GM19455 (cell line): Measurements from ENCODE around the gene GZMB.
"Not testable (repeated sequence)": the region's sequence is repeated elsewhere in the genome, so short reads cannot be mapped to it uniquely, and the experiment has no call there.

Source experiments
- ATAC-seq: cut with Tn5 transposase; IDR thresholded peaks from one replicate; pipeline ENCODE4 v1.9.1; 2021; ENCODE audit not compliant: unreplicated experiment

GZMB gene

DNA sequence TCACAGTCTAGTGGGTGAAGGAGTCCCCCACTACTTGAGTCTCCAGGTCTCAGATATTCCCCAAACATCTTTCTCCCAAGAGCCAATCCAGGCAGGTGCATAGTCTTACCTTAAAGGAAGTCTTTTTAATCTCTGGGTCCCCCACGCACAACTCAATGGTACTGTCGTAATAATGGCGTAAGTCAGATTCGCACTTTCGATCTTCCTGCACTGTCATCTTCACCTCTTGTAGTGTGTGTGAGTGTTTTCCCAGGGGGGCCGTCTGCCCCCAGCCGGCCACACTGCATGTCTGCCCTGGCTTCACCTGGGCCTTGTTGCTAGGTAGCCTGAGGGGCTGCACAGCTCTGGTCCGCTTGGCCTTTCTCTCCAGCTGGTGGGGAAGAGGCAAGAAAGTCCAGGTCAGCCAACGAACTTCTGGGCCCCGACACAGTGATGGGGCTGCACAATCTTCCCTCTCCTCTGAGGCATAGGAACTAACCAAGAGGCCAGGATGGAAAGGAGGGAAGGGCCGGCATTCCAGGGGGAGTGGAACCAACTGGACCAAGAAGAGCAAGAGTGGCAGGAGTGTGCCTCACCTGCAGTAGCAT is 2.1 kb downstream of the GZMB start:
- ATAC-seq, result no peak

DNA sequence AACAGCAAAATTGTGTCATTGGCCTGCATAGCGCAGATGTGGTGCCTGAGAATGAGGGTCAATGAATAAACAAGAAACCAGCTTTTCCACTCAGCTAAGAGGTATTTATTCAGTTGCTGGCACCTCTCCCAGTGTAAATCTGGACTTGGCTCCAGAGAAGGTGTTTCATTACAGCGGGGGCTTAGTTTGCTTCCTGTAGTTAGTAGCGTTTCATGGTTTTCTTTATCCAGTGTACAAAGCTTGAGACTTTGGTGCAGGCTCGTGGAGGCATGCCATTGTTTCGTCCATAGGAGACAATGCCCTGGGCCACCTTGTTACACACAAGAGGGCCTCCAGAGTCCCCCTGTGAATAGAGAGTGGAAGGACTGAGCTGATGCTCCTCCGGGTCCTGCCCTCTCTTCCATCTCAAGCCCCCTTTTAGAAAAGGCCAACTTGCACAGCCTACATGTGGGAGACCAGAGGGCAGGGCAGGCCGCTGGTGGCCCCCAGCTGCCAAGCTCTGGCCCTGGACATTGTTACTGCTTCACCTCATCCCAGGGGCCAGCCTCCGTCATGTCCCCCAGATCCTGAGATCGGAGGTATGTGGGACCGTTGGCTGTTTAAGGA is 3.0 kb downstream of the GZMB start:
- ATAC-seq, result no peak

DNA sequence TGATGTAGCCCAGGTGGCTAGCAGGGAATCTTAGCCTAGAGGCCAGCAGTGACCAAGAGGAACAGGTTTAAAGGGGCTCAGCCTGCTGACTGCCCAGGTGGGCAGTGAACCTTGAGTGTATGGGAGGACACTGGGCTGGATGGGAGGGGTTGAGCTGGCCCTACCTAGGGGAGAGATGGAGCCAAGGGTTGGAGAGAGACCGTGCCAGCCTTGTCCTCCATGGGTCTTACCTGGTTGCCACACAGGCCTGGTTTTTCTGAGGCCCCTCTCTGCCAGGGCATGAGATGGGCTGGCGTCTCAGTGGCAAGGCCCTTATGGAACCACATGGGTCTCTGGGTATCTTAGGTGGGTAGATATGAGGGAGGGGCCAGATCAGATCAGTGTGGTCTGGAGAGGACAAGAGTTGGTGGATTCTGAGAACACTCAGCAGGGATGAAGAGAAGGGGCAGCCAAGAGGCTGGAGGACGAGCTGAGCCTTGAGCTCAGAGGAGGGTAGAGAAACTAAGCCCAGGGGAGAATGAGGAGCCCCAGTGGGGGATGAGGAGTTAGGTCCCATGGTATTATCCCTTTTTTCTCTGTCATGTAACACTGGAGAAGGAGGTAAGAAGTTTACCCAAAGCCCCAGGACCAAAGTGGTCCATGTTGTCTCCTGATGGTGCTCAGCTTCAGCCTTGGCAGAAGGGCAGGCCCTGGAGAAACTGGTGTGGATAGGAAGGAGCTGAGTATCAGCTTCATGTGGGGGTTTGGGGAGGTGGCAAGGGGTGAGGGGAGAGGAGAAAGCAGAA is 3.7 kb downstream of the GZMB start:
- ATAC-seq, result no peak

DNA sequence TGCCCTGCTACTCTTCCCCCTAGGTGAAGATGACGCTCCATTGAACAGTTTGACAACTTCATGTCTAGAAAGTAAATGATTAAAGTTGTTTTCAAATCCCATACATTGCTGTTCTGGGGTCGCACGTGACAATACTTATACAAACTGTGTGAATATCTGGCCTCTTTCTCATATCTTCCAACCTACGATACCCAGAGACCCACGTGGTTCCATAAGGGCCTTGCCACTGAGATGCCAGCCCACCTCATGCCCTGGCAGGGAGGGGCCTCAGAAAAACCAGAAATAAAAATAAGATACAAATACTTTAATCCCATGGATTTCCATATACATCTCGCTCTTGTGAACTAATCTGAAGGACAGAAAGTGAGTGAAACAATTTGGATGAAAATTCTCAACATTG is 4.5 kb downstream of the GZMB start:
- no peak for ATAC-seq

DNA sequence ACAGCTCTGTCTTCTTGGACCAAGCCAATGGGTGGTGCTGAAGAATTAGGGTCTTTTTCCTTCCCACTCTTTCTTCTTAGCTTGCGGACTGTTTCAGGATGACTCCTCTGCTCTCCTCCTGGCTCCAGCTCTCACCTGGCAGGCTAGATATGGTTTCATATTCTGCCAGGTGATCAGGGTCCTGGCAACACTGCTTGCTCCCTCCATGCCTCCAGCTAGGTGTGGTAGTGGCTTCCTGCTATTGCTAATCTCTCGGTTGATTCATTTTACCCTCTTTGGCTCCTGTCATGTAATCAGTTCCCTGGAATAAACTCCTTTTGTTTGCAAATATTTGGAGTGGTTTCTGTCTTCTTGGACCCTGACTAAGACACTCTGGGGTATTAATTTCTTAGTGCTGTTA is 20.2 kb downstream of the GZMB start:
- no peak for ATAC-seq

DNA sequence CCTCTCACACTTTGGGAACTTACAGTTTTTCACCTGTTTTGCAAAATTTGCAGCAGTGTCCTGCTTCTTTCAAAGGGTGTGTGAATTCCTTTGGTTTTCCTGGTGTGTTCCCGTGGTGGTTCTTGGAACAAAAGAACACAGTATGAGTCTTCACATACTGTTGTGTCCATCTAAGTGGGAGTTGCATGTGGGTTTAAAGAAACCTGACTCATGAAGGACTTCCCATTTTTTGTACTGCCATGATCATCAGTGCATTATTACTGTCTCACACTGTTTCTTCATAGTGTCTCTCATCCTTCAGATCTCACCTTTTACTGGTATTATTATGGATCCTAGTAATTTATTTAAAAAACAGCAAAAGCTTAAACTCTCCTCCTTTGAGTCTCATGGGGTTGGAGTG is 20.7 kb downstream of the GZMB start:
- no peak for ATAC-seq

DNA sequence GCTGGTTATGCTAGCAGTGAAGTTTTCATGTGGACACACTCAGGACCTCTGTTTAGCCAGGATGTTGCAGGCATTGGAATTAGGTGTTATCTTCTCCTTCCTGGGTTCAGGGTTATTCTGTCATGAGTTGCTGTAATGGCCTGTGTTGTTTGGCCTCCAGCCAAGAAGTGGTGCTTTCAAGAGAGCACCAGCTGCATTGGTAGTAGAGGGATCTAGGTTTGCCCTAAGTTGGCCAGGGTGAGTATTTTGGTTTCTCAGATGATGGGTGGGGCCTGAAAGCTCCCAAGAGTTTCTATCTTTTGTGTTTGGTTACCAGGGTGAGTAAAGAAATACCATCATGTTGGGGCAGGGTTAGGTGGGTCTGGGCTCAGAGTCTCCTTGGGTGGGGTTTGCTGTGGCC is 21.8 kb downstream of the GZMB start:
- no peak for ATAC-seq

DNA sequence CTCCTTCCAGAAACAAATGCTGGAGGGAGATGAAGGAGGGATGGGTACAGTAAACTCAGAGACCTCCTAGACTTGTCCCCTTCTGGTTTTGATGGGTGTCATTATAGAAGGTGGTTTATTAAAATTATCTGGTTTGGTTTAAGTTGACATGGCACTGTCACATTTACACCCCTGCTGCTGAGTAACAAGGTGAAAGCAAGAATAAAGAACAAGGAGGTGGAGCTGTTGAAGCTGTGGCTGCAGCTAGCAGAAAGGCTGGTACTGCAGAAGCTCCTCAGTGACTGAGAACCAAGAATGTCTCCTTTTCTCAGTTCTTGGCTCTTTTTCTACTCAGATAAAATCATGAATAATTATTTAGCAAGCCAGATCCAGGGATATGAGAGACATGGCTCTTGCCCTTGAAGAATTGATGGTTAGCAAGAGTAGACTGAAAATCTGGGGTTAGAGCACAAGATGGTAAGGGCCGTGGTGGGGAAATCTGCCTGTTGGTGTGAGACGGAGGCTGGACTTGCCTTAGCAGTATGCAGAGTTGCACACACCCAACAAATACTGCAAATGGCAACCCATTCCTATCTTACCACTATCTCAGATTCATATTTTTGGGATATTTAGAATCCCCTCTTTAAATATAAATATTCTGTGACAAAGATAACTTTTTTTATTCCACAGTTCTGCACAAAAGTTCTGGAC is 24.2 kb downstream of the GZMB start, which contains the start of gene GZMH:
Gene GZMH, minus strand, starts transcription at position 31 of the 690 bp plus-strand sequence. CDS start 72 bp downstream, outside the sequence.
- ATAC-seq, result no peak

DNA sequence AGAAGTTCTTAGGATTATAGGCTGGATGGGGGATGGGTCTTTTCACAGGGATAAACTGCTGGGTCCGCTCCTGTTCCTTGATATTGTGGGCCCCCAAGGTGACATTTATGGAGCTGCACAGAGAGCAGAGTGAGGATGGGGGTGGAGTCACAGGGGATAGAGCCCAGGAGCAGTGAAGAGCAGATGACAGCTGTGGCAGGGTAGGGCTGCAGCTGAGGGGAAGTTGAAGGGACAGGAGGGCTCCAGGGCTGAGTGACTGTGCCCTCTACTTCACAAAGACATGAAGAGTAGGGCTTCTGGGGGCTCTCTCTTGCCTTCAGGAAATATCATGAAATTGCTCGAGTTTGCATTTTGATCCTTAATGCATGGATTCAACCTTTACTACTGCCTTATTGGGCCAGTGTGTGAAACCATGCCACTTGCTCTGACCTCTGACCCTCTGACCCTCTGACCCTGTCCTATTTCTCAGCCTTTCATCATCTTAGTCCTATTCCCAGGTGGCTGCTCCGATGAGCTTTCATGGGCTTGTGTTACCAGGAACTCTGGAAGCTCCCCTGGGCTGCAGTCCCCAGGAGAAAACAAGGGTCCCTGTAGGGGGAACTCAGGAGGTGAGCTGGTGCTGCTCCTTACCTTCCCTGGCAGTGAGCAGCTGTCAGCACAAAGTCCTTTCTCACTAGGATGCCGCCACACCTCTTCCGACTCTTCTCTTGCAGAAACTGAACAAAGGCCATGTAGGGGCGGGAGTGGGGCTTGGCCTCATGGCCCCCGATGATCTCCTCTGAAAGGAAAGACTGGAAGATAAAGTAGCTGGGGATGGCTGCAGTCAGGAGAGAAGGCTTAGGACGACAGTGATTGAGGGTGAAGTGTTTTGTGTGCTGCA is 26.1 kb downstream of the GZMB start:
- ATAC-seq, result no peak

DNA sequence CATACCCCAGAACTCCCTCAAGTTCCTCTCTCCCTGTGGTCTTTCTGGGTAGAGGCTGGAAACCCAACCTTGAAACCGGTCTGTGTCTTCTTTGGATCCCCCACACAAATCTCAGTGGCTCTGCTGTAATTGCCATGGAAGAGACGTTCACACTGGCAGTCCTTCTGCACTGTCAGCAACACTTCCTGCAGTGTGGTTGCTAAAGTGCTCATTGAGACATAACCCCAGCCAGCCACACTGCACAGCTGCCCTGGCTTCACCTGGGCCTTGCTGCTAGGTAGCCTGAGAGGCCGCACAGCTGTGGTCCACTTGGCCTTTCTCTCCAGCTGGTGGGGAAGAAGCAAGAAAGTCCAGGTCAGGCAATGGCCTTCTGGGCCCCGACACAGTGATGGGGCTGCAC is 26.9 kb downstream of the GZMB start:
- no peak for ATAC-seq

DNA sequence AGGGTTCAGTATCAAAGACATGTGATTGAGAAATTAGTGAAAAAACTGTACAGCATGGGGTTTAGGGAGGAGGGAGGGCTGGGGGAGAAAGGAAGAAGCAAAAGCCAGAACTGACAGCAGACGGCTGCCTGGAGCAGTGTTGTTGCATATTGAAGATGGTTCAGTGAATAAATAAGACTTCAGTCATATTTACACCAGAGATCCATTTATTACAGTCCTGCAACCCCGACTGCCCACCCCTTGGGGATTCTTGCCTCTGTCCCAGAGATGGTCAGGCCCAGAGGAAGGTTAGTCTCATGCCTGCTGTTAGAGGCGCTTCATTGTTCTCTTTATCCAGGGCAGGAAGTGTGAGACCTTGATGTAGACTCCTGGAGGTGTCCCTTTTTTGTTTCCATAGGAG is 27.7 kb downstream of the GZMB start:
- ATAC-seq, result no peak

DNA sequence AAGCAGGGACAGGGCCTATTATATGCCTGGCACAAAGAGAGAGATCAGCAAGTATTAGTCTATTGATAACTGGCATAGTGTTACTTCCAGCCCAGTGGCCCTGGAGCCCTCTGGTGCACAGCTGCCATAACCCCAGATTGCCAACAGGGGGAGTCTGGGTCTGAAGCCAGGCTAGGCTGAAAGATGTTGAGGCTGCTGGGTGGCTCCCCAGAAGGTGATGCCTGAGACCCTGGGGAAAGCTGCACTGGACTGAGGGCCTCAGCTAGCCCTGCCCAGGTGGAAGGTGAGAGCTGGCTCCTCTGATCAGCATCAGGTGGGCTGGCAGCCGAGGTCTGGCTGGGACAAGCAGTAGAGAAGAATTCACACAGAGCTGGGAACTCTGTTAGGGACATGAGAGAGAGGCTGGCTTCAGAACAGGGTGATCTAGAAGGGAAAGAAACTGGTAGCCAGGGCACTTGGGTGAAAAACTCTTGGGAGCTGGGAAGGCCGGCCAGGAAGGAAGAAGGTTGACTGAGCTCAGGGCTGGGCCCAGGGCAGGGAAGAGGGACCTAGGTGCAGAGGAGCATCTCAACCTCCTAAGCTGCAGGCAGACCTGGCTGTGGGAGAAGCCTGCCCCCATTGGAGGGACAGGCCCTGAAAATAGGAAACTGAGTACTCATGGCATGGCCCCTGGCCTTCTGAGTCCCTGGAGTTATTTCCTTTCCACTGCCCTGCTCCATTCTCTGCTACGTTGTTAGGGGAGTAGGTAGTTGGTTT is 28.4 kb downstream of the GZMB start:
- ATAC-seq, result peak; percentile 82

DNA sequence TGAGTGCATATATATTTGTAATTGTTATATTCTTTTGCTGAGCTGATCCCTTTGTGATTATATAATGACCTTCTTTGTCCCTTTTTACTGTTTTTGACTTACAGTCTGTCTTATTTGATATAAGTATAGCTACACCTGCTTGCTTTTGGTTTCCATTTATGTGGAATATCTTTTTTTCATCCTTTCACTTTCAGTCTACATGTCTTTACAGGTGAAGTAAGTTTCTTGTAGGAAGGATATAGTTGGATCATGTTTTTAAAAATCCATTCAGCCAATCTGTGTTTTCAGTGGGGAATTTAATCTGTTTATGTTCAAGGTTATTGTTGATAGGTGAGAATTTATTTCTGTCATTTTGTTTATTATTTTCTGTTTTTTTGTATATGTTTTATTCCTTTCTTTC is 36.6 kb downstream of the GZMB start:
- no peak for ATAC-seq

DNA sequence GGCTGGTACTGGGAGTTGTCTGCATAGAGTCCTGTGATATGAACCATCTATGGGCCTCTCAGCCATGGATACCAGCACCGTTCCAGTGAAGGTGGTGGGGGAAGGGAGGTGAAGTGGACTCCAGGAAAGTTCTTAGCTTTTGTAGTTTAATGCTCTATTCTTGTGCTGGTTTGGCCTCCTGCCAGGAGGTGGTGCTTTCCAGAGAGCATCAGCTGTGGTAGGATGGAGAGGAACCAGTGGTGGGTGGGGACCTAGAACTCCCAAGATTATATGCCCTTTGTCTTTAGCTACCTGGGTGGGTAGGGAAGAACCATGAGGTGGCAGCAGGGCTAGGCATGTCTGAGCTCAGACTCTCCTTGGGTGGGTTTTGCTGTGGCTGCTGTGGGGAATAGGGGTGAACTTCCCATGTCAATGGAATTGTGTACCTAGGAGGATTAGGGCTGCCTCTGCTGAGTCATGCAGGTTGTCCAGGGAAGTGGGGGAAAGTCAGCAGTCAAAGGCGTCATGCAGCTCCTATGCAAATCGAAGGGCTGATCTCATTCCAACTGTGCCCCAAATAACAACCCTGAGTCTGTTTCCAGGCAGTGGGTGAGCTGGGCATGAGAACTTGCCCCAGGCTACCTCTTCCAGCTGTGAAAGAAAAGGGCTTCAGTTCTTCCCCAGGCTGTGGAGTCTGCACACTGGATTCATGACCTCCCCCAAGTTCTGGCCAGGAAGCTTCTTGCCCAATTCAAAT is 38.7 kb downstream of the GZMB start:
- no peak for ATAC-seq

DNA sequence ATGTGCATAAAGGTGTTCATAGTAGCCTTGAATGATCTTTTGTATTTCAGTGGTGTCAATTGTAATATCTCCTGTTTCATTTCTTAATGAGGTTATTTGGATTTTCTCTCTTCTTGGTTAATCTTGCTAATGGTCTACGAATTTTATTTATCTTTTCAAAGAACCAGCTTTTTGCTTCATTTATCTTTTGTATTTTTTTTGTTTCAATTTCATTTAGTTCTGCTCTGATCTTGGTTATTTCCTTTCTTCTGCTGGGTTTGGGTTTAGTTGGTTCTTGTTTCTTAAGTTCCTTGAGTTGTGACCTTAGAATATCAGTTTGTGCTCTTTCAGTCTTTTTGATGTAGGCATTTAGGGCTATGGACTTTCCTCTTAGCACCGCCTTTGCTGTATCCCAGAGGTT is 43.0 kb downstream of the GZMB start:
- not testable (repeated sequence) for ATAC-seq

DNA sequence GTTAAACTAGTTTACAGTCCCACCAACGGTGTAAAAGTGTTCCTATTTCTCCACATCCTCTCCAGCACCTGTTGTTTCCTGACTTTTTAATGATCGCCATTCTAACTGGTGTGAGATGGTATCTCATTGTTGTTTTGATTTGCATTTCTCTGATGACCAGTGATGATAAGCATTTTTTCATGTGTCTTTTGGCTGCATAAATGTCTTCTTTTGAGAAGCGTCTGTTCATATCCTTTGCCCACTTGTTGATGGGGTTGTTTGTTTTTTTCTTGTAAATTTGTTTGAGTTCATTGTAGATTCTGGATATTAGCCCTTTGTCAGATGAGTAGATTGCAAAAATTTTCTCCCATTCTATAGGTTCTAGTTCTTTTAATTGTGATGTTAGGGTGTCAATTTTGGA is 49.6 kb downstream of the GZMB start:
- ATAC-seq, result not testable (repeated sequence)
